ENCODE data around the gene POU2F3.

POU2F3 gene

GRCh38 chr11:120284272-120284671 lies 44.3 kb downstream of the POU2F3 start:
- no peak for DNase-seq (ENCODE audit: low spot score)

- no peak for DNase-seq (ENCODE audit: low spot score)
Measured at GRCh38 chr11:120285256-120285655, 45.3 kb downstream of the POU2F3 start.

GRCh38 chr11:120288021-120288420 lies 48.1 kb downstream of the POU2F3 start:
- no peak for DNase-seq (ENCODE audit: low spot score)

GRCh38 chr11:120289426-120289825 lies 49.5 kb downstream of the POU2F3 start:
- DNase-seq (ENCODE audit: low spot score) = no peak

GRCh38 chr11:120290956-120291355 lies 51.0 kb downstream of the POU2F3 start:
- no peak for DNase-seq (ENCODE audit: low spot score)

- no peak for DNase-seq (ENCODE audit: low spot score)
Measured at GRCh38 chr11:120293038-120293800, 53.3 kb downstream of the POU2F3 start.

GRCh38 chr11:120294096-120294495 lies 54.2 kb downstream of the POU2F3 start:
- DNase-seq (ENCODE audit: low spot score) = no peak

GRCh38 chr11:120295099-120295498 lies 55.2 kb downstream of the POU2F3 start:
- DNase-seq (ENCODE audit: low spot score) = no peak

- DNase-seq (ENCODE audit: low spot score) = no peak
Measured at GRCh38 chr11:120296554-120296953, 56.6 kb downstream of the POU2F3 start.

GRCh38 chr11:120298461-120298860 lies 58.5 kb downstream of the POU2F3 start:
- DNase-seq (ENCODE audit: low spot score) = no peak

GRCh38 chr11:120302001-120302805 lies 62.3 kb downstream of the POU2F3 start:
- no peak for DNase-seq (ENCODE audit: low spot score)

- DNase-seq (ENCODE audit: low spot score) = peak; percentile 65
Measured at GRCh38 chr11:120303004-120303637, 63.2 kb downstream of the POU2F3 start.

- no peak for DNase-seq (ENCODE audit: low spot score)
Measured at GRCh38 chr11:120304526-120304925, 64.6 kb downstream of the POU2F3 start.

GRCh38 chr11:120305286-120305685 lies 65.3 kb downstream of the POU2F3 start:
- no peak for DNase-seq (ENCODE audit: low spot score)

GRCh38 chr11:120306519-120307242 lies 66.7 kb downstream of the POU2F3 start:
- no peak for DNase-seq (ENCODE audit: low spot score)

- no peak for DNase-seq (ENCODE audit: low spot score)
Measured at GRCh38 chr11:120307476-120307875, 67.5 kb downstream of the POU2F3 start.

GRCh38 chr11:120308081-120308480 lies 68.1 kb downstream of the POU2F3 start:
- no peak for DNase-seq (ENCODE audit: low spot score)

- DNase-seq (ENCODE audit: low spot score) = no peak
Measured at GRCh38 chr11:120310870-120311269, 70.9 kb downstream of the POU2F3 start.

- DNase-seq (ENCODE audit: low spot score) = no peak
Measured at GRCh38 chr11:120314861-120315260, 74.9 kb downstream of the POU2F3 start.

GRCh38 chr11:120316880-120317688 lies 77.1 kb downstream of the POU2F3 start:
- DNase-seq (ENCODE audit: low spot score) = no peak
